ENCODE results near the gene SCIN.

DNA sequence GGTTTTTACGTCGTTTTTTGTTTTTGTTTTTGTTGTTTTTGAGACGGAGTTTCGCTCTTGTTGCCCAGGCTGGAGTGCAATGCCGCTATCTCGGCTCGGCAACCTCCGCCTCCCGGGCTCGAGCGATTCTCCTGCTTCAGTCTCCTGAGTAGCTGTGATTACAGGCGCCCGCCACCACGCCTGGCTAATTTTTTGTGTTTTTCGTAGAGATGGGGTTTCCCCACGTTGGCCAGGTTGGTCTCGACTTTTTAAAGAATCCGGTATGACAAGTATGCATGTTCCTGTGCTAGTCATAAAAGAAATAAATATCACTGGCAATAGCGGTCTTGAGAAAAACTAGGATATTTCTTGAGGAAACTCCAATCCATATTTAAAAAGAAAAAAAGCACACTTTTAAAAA is 114.2 kb downstream of the SCIN start:
- TF ChIP-seq ZBTB7A (IDR thresholded peaks at IDR 0.05; ENCODE audit: low read depth) (no peak), EP300 (IDR thresholded peaks at IDR 0.05; ENCODE audit: borderline replicate concordance) (no peak), RAD21 (IDR thresholded peaks at IDR 0.05; ENCODE audit: low read depth) (no peak), CEBPB (IDR thresholded peaks at IDR 0.05) (no peak)
- TF ChIP-seq, protein P1, sequence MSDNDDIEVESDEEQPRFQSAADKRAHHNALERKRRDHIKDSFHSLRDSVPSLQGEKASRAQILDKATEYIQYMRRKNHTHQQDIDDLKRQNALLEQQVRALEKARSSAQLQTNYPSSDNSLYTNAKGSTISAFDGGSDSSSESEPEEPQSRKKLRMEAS (IDR thresholded peaks at IDR 0.05), result no peak

Measured in Ishikawa (cell line).